ENCODE results near the gene TAB3.

The TAB3 gene

GRCh38 chrX:30883138-30883537 lies 5.9 kb downstream of the TAB3 start:
- DNase-seq (ENCODE audit: low spot score) = no peak

DNA sequence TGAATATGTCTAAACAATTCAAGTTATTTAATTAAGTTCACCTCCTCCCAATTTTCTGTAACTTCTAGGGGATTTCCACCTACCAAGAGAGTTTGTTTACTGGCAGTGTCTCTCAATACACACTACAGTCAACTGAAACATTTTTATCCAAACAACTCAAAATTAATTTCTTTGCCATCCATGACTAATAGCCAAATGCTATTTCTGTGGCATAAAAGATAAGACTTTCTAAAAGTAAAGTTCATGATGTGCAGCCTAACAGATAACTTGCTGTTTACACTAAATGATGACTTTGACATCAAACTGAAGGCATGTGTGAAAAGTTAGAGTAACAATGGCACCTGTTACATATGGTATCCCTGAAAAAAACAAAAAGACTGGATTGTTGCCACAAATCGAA lies 7.3 kb downstream of the TAB3 start:
- peak; percentile 82 for DNase-seq (ENCODE audit: low spot score)

- no peak for DNase-seq (ENCODE audit: low spot score)
Observed at GRCh38 chrX:30881390-30881789, 7.7 kb downstream of the TAB3 start.

DNA sequence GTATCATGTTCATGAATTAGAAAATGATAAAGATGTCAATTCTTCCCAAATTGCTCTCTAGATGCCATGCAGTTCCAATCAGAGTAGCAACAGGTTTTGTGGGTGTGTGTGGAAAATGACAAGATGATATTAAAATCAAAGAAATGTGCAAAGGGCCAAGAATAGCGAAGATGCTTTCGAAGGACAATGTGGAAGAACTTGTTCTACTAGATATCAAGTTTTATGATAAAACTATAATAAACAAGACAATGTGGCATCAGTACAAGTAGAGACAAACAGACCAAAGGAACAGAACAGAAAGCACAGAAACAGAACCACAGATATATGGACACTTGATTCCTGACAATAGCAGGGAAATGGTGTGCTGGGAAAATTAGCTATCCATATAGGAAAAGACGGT lies 9.0 kb downstream of the TAB3 start:
- DNase-seq (ENCODE audit: low spot score) = peak; percentile 41

DNA sequence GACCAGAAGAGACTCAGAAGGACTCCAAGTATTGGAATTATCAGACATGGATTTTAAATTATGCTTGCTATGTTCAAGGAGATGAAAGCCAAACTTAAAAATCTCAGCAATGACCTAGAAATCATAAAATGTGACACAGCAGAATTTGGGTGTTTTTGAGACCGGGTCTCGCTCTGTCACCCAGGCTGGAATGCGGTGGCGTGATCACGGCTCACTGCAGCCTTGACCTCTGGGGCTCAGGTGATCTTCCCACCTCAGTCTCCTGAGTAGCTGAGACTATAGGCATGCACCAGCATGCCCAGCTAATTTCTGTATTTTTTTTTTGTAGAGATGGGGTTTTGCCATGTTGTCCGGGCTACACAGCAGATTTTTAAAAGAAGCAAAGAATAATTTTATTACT lies 12.7 kb downstream of the TAB3 start:
- DNase-seq (ENCODE audit: low spot score) = no peak

- DNase-seq (ENCODE audit: low spot score) = peak; percentile 15
Observed at GRCh38 chrX:30875957-30876356, 13.1 kb downstream of the TAB3 start.

DNA sequence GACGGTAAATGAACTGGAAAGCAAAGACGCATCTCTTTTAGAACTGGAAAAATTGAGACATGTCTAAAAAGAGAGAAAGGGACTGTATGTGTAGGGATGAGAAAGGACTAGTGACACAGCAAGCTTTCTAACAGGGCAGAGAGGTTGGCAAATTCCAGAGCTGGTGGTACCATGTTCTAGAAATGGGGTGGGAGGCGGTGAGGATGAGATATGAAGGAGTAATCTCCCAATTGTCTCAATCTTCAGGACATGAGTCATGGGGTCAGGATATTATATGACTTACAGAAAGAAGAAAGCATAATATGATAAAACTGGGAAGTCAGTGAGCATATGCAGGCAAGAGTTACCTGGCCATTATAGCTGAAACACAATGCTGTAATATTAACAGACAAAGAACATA lies 14.2 kb downstream of the TAB3 start:
- no peak for DNase-seq (ENCODE audit: low spot score)

DNA sequence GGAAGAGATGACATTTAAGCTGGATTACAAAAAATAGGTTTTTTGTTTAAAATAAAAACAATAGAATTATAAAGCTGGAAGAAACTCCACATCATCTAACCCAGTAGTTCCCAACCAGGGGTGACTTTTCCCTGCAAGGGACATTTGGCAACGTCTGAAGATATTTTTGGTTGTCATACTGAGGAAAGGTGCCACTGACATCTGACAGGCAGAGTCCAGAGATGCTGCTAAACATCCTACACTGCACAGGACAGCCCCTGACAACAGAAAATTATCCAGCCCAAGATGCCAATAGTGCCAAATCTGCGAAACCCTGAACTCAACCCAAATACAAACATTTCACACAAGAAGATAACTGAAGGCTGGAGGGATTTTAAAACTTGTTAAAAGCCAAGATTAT lies 18.5 kb downstream of the TAB3 start:
- DNase-seq (ENCODE audit: low spot score) = no peak

DNA sequence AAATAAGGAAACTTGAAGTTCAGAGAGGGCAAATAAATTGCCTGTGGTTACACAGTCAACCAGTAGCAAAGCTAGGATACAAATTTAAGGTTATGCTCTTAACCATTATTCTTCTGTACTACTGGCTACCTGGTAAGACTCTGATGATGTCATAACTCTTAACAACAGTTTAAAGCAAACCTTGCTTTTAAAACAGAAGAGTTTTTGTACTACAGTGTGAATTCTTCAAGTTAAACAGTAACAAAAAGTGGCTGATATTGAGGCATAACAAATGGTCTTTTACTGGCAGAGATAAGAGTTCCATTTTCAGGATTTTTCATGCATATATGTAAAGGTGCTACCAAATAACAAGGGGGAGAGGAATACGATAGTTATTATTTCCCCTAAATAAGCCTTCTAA lies 23.4 kb downstream of the TAB3 start:
- no peak for DNase-seq (ENCODE audit: low spot score)

GRCh38 chrX:30865015-30865414 lies 24.0 kb downstream of the TAB3 start:
- DNase-seq (ENCODE audit: low spot score) = peak; percentile 70

DNA sequence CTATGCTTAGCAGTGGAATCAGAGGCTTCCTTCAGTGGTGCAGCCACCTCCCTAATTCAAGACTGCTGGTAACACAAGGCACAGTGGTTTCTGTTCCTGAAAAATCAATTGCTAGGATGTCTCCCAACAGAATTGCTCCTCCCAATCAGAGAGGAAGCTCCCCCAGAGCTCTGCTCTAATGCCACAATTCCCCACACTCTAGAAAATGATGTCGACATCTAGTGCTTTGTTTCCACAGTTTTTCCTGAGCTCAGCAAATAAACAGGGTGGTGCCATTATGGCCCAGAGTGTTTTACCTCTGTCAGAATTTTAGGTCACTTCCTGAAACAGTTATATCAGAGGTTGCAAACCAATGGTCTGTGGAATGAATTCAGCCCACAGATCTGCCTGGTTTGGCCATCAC lies 24.7 kb downstream of the TAB3 start:
- DNase-seq (ENCODE audit: low spot score) = no peak

- DNase-seq (ENCODE audit: low spot score) = no peak
Observed at GRCh38 chrX:30863974-30864373, 25.1 kb downstream of the TAB3 start.

GRCh38 chrX:30858098-30858497 lies 31.0 kb downstream of the TAB3 start:
- no peak for DNase-seq (ENCODE audit: low spot score)

DNA sequence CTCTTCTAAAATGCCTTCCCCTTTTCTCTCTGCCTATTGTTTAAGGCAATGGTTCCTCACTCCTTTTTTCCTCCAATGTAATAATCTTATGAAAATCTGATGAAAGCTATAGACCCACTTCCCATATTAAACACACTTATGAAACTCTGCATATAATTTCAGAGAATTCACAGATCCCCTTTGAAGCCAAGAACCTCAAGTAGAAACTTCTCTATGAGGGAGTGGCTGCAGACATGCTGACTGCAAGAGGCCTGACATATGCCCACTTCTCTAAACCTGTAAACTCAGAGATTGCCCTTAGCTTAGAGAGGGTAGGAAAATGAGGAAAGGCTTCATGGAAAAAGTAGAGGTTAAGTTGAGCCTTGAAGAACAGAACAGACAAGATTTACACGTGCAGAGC lies 37.6 kb downstream of the TAB3 start:
- no peak for DNase-seq (ENCODE audit: low spot score)

- DNase-seq (ENCODE audit: low spot score) = no peak
Observed at GRCh38 chrX:30835373-30835772, 53.7 kb downstream of the TAB3 start.

DNA sequence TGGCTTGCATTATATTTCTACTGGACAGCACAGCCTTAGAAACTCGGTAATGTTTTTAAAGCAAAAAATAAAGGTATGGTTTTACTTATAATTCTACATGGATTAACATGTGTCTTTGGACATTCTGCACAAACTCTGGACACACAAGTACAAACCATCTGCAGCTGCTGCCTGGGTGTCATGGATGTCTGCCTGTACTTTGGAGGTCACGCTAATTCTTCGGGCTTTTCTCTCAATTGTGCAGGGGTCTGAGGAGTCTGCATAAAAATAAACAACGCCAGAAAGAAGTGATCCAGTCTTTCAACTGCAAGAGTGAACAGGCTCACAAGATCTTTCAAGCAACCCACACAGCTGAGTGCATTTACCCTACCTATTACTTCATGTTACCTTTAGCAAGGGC lies 55.2 kb downstream of the TAB3 start:
- no peak for DNase-seq (ENCODE audit: low spot score)

DNA sequence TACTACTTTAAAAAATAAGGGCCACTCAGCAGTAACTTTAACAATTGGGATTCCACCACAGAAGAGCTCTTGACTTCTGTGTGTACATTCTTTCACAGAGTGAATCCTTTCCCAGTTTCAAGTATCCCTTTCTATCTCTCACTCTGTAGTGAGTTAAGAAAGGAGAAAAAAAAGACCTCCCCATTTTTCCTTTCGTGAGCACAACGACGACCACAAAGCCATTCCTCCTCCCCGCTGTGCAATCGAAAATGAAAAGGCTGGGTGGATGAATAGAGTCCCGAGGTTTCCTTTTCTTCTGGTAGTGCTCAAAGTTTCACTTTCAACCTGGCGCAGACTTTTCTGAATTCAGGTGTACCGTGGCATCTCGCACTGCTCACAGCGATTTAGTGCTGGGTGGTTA lies 58.0 kb downstream of the TAB3 start:
- no peak for DNase-seq (ENCODE audit: low spot score)

- DNase-seq (ENCODE audit: low spot score) = no peak
Observed at GRCh38 chrX:30830326-30830943, 58.6 kb downstream of the TAB3 start.

- DNase-seq (ENCODE audit: low spot score) = no peak
Observed at GRCh38 chrX:30824275-30824674, 64.8 kb downstream of the TAB3 start.

- no peak for DNase-seq (ENCODE audit: low spot score)
Observed at GRCh38 chrX:30822764-30823163, 66.3 kb downstream of the TAB3 start.

DNA sequence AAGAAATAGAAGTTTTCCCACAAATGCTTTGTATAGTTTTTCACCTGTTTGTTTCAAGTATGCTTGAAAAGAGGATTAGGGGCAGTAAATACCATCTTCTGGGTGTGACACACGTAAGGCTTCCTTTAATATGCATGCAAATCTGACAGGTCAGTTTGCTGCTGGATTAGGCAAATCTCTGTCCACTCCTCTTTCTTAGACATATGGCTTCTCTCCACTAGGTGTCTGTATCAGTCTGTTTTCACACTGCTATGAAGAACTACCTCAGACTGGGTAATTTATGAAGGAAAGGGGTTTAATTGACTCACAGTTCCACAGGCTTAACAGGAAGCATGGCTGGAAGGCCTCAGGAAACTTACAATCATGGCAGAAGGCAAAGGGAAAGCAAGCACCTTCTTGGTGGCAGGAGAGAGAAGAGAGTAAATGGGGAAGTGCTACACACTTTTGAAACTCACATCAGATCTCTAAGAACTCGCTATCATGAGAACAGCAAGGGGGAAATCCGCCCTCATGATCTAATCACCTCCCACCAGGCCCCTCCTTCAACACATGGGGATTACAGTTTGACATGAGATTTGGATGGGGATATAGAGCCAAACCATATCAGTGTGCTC lies 66.9 kb downstream of the TAB3 start:
- DNase-seq (ENCODE audit: low spot score) = no peak

GRCh38 chrX:30821116-30821515 lies 67.9 kb downstream of the TAB3 start:
- no peak for DNase-seq (ENCODE audit: low spot score)

DNA sequence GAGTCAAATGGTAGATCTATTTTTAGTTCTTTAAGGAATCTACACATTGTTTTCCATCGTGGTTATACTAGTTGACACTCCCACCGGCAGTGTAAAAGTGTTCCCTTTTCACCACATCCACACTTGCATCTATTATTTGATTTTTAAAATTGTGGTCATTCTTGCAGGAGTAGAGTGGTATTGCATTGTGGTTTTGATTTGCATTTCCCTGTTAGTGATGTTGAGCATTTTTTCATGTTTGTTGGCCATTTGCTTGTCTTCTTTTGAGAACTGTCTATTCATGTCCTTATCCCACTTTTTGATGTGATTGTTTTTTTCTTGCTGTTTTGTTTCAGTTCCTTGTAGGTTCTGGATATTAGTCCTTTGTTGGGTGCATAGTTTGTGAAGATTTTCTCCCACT lies 70.0 kb downstream of the TAB3 start:
- DNase-seq (ENCODE audit: low spot score) = no peak

DNA sequence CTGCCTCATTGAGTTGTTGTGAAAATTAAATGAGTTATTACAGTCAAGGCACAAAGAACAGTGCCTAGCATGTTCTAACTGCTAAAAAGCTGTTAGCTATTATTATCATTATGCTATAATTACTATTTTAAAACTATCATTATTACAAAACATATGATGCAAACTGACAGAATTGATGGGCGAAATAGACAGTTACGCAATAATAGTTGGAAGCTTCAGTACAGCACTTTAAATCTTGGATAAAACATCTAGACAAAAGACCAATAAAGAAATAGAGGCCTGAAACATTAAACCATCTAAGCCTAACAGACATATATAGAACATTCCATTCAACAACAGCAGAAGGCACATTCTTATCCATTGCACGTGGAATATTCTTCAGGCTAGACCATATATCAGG lies 73.0 kb downstream of the TAB3 start:
- no peak for DNase-seq (ENCODE audit: low spot score)

Measured in hematopoietic multipotent progenitor cell treated with erythropoietin and hydrocortisone succinate and interleukin-3 and kit ligand, for 17 days (in vitro differentiated cells).